ENCODE data around the gene APOOL. TPM values are rescaled to one million over a fixed set of nuclear protein-coding genes. Genes with fewer than 3 reads are reported as not detected.

The APOOL gene
- total and polyA plus RNA-seq, 2 of the 13 experiments (the other 11 are each of a cell fraction or from before 2014, with no cell fraction given): 7.3 to 13.9 TPM

- TF ChIP-seq EEA1 (CRISPR knock-in tag; IDR thresholded peaks at IDR 0.05; ENCODE audit: borderline replicate concordance) (no peak), ZSCAN21 (CRISPR knock-in tag; IDR thresholded peaks at IDR 0.05; ENCODE audit: borderline replicate concordance) (no peak), ZNF879 (CRISPR knock-in tag; IDR thresholded peaks at IDR 0.05) (no peak), ZNF282 (IDR thresholded peaks at IDR 0.05; ENCODE audit: partially characterized antibody) (no peak), ZNF343 (CRISPR knock-in tag; IDR thresholded peaks at IDR 0.05) (no peak), ZNF10 (CRISPR knock-in tag; IDR thresholded peaks at IDR 0.05; ENCODE audit: borderline replicate concordance, low read depth) (no peak), AHDC1 (CRISPR knock-in tag; IDR thresholded peaks at IDR 0.05; ENCODE audit: borderline replicate concordance) (no peak), SIN3B (IDR thresholded peaks at IDR 0.05; ENCODE audit: low read length) (no peak), SNRNP70 (IDR thresholded peaks at IDR 0.05; ENCODE audit: low read depth, low read length) (no peak), NR2F6 (IDR thresholded peaks at IDR 0.05) (no peak), NR2F6 (CRISPR knock-in tag; IDR thresholded peaks at IDR 0.05) (0 out of 2 replicates have a peak, but pooled peaks have one; percentile 17), ZFP36 (IDR thresholded peaks at IDR 0.05; ENCODE audit: borderline replicate concordance, low read depth, low read length, partially characterized antibody) (no peak), TFAP4 (IDR thresholded peaks at IDR 0.05; ENCODE audit: borderline replicate concordance, low read depth) (peak; percentile 85; the same call in 1 of the 2 replicates)
Observed at GRCh38 chrX:85003655-85004244, at the start of gene APOOL (continued).

Measured in HepG2 (cell line).